ENCODE results near the gene GNB5.

Gene GNB5

GRCh38 chr15:52139599-52140462 is 51.4 kb downstream of the GNB5 start:
- DNase-seq, result no peak

DNA sequence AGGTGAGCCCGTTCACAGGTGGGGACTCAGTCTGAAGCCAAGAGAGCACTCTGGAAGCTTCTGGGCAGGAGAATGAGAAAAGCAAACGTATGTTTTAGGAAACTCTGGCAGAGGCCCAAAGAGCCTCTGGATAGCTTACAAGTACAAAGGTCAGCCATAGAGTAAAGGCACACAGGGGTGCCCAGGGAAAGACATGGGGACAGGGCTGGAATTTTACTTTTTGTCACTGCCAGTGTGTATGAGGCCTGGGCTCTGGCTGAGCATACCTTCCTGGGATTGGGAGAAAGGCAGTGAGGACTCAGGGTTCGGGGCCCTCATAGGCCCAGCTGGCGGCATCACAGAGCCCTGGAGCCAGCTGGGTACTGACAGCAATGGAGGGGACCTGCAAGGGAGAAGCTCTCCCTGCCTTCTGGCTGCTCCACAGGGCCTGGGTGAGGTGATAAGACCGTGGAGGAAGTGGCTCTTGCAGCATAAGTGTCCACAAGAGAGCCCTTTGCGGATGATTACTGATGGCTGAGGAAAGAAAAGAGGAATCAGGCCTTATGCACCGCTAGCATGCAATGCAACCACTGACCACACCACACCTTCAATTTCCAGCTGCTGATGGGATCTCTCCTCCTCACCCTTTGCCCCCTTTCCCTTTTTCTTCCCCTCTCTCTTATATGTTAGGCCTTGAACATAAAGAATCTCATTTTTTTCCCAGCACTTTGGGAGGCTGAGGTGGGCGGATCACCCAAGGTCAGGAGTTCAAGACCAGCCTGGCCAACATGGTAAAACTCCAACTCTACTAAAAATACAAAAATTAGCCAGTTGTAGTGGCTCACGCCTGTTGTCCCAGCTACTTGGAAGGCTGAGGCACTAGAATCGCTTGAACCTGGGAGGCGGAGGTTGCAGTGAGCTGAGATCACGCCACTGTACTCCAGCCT is 53.5 kb downstream of the GNB5 start:
- DNase-seq, result peak; percentile 71

- no peak for DNase-seq
Measured at GRCh38 chr15:52136442-52136980, 54.7 kb downstream of the GNB5 start.

DNA sequence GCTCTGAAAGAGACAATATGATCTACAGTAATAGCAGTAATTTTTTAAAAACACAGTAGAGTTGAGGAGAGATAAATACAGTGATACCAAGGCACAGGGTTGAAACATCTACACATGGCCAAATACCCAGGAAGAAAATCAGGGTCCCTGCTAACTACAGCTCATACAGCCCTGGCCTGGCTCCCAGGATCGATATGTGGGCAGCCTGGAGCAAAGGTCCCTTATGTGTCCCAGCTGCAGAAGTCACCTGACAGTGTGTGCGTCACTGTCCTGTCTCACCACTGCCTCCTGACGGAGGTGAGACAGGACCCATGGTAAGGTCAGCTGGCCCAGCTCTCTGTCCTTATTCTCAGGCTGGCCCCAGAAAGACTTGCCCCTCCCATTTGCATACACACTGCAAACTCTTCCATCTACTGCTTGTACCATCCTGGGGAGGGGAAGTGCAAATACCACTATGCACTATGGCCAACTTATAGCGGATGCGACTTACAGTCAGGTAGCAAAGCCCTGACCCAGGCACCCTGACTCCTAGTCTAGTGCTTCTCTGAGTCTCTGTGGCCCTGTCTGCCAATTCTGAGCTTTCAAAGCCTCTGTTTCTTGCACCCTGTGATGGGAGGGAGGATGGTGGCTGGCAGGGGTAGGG is 56.6 kb downstream of the GNB5 start:
- DNase-seq, result no peak

GRCh38 chr15:52133510-52134220 is 57.5 kb downstream of the GNB5 start:
- DNase-seq, result no peak

DNA sequence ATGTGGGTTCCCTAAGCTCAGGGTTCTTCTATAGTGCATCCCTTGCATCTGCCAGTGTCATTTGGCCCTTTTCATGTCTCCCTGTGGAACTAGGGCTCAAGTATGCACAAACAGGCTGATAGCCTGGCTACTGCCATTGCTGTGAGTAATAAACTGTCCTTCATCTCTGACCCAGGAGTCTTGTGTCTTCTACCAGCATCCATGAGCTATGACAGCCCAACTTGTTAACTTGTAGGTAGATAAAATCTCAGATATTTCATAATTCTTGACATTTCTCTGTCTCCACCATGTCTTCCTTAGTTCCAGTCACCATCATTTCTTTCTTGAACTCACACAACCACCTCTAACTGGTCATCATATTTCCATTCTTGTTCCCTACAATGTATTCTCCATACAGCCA is 59.1 kb downstream of the GNB5 start:
- no peak for DNase-seq

- no peak for DNase-seq
Measured at GRCh38 chr15:52128568-52128967, 62.6 kb downstream of the GNB5 start.

GRCh38 chr15:52124270-52124880 is 66.8 kb downstream of the GNB5 start:
- DNase-seq, result no peak

DNA sequence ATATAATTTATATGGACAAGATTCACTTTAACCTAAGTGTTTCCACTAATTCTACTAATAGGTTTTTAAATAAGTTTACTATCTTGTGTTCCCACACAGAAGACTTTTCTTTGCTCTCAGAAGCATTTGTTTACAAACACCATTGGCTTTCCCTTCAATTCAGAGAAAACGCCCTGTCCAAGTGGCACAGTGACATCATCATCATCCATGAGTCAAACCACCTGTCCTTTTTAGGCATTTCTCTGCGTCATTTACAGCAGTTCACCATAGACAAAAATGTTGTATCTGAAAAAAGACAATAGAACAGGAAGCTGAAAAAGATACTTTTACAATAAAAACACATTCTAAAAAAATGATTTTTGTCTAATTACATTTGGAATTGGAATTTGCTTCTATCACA is 69.3 kb downstream of the GNB5 start:
- no peak for DNase-seq

- DNase-seq, result no peak
Measured at GRCh38 chr15:52121006-52121405, 70.2 kb downstream of the GNB5 start.

- DNase-seq, result no peak
Measured at GRCh38 chr15:52120488-52120887, 70.7 kb downstream of the GNB5 start.

- no peak for DNase-seq
Measured at GRCh38 chr15:52118969-52119749, 72.0 kb downstream of the GNB5 start.

- no peak for DNase-seq
Measured at GRCh38 chr15:52117549-52117948, 73.6 kb downstream of the GNB5 start.

- no peak for DNase-seq
Measured at GRCh38 chr15:52115598-52116427, 75.4 kb downstream of the GNB5 start.

- DNase-seq, result no peak
Measured at GRCh38 chr15:52114261-52115055, 76.7 kb downstream of the GNB5 start.

GRCh38 chr15:52113708-52114107 is 77.5 kb downstream of the GNB5 start:
- DNase-seq, result no peak

- no peak for DNase-seq
Measured at GRCh38 chr15:52113235-52113634, 78.0 kb downstream of the GNB5 start.

DNA sequence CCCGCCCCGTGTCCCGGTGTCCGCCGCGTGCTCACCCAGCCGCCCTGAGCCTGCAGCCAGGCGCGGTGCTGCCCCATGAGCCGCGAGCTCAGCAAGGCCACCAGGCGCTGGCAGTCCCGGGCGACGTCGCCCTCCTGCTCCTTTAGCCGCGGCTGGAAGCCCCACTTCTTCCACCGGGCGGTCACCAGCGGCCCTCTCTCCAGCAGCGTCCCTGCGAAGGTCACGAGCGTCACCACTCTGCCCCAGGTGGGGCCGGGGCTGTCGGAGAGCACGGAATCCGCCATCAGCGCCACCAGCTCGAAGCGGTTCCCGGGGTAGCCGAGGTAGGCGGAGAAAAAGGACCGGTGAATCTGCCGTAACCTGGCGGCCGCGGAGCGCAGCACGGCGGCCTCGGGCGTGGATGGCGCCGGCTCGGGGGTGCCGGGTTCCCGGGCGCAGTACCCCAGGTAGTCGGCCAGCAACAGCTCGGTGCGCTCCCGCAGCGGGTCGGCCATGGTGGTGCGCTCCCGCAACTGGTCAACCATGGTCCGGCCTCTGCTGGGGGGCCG is 78.9 kb downstream of the GNB5 start:
- no peak for DNase-seq

All from SIG-M5 (cell line).